Frontal cortex (tissue), 4 donors: ENCODE measurements around the gene IFI27L1. TPM values are rescaled to one million over a fixed set of nuclear protein-coding genes. Genes with fewer than 3 reads are reported as not detected.
A peak's percentile ranks its signal among the peaks of the same experiment; 100 is the strongest.

Experiments used
- DNase-seq, 2 donors: peaks; one replicate each; pipeline ENCODE4 v3.0.0; 2012; ENCODE audit warnings: low spot score in 2 of 2
- FAIRE-seq: peaks from 2 replicates; lab custom pipeline; 2012; peaks lifted over from hg19 to GRCh38; lab: Jason Lieb, UNC
- total RNA-seq: library from RNA; depleted of rRNA; stranded (reverse); fragments of >200 nt; gene quantifications from one replicate; pipeline ENCODE4 v1.2.3, GENCODE V29; 2014
- donor health status: control.
- donor health status: control.
- donor health status: control.

IFI27L1 gene
- total RNA-seq, 1 donor from 2014 or later = 7.3 TPM

- FAIRE-seq (no peak), DNase-seq (no peak)
Measured at GRCh38 chr14:94126800-94127199, 45.7 kb downstream of the IFI27L1 start.

- no peak for DNase-seq
- FAIRE-seq = no peak
Measured at GRCh38 chr14:94127330-94127729, 46.2 kb downstream of the IFI27L1 start.

DNA sequence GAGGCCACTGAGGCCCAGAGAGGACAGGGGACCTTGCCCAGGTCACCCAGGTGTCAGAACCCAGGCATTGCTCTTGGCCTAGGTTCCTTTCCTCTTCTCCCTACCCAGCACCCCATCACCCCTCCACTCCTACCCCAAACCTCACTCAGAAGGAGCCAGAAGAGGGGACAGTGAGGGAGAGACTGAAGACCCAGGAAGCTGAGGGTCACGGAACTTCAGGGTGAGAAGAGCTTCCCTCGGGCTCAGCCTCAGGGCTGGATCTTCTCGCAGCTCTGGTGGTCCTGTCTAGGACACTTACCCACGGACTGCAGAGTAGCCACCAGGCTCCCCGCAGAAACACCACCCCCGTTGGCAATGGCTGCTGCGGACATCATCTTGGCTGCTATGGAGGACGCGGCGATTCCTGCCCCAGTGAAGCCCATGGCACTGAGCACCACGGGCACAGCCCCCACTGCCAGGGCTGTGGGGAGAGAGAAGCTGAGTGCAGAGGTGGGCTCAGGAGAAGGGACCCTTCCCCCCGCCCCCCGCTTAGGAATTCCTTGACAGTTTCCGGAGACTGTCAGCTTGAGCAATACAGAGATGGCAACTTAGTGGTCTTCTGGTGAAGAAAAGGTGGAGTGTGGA lies 47.2 kb downstream of the IFI27L1 start:
- DNase-seq = no peak

DNA sequence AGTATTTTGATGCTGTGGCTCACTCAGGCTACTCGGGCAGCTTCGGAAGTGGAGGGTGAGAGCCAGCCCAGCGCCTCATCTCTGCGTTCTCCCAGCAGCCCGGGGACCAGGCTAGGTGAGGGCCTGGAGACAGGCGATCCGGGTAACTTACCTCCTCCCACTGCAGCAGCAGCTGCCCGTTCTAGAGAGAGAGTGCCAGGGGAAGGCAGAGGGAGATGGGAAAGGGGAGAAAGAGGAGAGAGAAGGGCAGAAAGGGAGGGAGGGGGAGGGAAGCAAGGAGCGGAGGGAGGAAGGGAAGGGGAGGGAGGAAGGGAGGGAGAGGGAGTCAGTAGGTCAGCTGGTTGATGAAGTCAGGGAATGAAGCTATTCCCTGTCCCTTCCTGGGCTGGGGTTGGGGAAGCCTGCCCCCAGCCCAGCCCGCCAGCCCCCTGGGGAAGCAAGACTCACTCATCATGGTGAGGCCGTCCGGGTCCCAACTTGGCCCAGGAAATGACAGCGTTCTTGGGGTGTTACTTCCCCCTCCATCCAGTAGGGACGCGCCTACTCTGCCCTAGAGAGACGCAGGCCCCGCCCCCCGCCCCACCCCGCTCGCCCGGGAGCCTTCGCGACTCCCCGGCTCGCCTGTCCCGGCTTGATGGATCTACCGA lies 48.1 kb downstream of the IFI27L1 start, which contains the start of gene IFI27L2:
Gene IFI27L2, minus strand, starts transcription at position 494 of the 647 bp plus-strand sequence. Its CDS starts 40 bp downstream, at position 454.
- FAIRE-seq = no peak
- DNase-seq = peak; percentile 65 to 80

More for the DNA sequence above, 47.2 kb downstream of the IFI27L1 start:
- FAIRE-seq = no peak

DNA sequence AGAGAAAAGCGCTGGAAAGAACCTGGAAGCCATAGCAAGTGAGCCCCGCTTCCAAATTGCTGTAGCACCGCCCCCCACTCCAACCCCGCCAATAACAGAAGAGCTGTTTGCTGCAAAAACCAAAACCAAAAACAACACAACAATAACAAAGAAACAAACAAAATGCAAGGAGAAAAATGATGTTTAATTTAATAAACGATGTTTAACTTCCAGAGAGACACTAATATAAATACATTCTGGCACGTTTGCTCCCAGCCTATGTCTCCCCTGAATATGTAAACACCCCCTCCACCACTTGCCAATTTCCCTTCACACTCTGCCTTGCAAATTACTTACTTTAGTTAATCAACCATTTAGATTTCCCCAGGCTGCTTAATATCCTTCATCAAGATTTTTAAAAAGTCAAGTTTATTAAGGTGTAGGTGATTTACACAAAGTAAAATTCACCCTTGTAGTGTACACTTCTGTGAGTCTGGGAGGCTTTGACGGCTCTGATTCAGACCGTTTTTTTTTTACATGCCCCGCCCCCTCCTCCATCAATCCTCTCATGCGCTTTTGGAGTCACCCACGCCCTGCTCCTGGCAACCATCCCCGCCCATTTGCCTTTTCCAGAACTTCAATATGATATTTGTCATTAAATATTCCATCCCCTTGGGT lies 48.8 kb downstream of the IFI27L1 start:
- no peak for FAIRE-seq
- no peak for DNase-seq

- DNase-seq (no peak), FAIRE-seq (peak; percentile 57)
Measured at GRCh38 chr14:94132285-94132887, 51.3 kb downstream of the IFI27L1 start.

- DNase-seq = no peak
- FAIRE-seq = no peak
Measured at GRCh38 chr14:94135476-94135875, 54.4 kb downstream of the IFI27L1 start.

GRCh38 chr14:94136575-94137331 lies 55.6 kb downstream of the IFI27L1 start:
- DNase-seq (peak; percentile 44 to 68), FAIRE-seq (no peak)

GRCh38 chr14:94138251-94138650 lies 57.1 kb downstream of the IFI27L1 start:
- DNase-seq = no peak
- FAIRE-seq = no peak

GRCh38 chr14:94139006-94139405 lies 57.9 kb downstream of the IFI27L1 start:
- no peak for DNase-seq
- no peak for FAIRE-seq

DNA sequence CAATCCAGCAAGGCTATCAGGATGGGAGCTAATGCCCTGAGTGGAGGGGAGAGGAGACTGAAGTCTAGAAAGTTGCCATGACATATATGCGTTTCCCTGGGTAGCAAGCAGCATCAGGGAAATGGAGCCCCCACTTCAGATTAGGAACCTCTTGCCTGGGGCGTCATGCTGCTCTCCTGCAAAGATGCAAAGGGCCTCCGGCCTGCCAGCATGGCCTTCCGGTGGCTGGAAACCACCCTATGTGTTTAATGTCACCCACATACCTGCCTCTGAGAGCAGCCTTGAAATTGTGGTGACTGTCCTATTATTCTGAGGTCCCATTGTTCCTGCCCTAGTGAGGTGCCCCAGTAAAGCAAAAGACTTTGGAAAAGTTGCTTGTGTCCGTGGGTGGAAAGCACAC lies 58.3 kb downstream of the IFI27L1 start:
- no peak for FAIRE-seq

GRCh38 chr14:94142247-94142646 lies 61.1 kb downstream of the IFI27L1 start:
- no peak for FAIRE-seq
- DNase-seq = no peak

More for the DNA sequence above, 58.3 kb downstream of the IFI27L1 start:
- DNase-seq = no peak

- FAIRE-seq (no peak), DNase-seq (no peak)
Measured at GRCh38 chr14:94142836-94143235, 61.7 kb downstream of the IFI27L1 start.

GRCh38 chr14:94143239-94143638 lies 62.1 kb downstream of the IFI27L1 start:
- DNase-seq (no peak), FAIRE-seq (no peak)

DNA sequence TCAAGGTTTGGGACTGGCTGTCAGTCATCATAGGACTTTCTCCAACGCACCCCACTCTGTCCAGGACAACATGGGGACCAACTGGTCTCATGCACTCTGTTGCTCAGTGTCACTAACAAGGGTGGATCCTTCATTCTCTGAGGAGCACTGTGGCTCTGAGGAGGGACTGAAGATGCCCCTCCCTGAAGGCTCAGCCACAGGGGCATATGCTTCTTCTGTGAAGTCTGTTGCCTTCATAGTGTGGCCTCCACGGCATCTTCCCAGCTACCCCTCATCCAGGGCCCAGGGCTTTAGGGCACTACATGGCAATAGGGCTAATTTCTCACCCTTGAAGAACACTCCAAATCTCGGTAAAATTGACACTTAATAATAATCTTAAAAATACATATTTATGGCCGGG lies 62.6 kb downstream of the IFI27L1 start:
- FAIRE-seq = no peak
- DNase-seq = no peak

DNA sequence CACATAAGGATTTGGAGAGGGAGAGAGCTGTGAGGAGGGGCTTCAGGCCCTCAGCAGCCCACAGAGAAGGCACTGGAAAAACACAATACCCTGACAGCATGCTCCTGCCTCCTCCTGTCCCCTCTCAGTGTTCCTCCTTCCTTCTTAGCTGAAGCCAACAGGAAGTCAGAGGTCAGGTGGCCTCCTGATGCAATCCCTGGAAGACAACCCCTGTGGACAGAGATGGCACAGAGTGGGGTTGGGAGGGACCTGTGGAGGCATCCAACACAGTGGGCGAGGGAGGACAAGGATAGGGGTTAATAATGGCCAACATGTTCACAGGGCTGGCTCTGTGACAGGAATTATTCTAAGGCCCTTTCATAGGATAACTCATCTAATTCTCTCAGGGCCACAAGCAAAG lies 63.7 kb downstream of the IFI27L1 start:
- no peak for DNase-seq
- FAIRE-seq = no peak

DNA sequence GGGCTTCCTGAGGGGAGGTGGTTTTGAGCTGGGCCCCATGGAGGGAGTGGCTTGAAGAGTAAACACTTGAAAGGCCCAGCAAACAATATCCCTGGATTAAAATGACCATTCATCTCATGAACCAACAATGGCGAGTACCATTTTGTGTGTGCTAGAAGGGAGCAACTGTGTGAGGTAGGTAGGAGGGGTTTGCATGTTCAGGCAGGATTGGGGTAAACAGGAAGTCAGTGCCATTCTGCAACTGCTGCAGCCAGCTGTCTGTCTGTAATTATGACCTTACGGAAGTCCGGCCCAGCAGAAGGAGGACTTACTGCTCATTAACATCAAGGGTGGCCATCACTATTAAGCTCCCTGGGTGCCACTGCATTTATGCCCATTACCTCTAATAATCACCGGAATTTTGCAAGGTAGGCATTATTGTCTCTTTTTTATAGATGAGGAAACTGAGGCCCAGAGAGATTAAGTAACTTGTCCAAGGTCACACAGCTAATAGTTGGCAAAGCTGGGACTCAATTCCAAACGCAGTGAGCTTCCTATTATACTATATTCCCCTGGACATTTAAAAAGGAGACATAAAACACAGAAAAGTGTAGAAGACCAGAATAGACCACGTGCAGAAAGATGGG lies 64.9 kb downstream of the IFI27L1 start:
- DNase-seq (no peak), FAIRE-seq (no peak)
